GM18868 (cell line): ENCODE data around the gene LRRC25.

ENCODE experiments used
- ATAC-seq: cut with Tn5 transposase; IDR thresholded peaks from one replicate; pipeline ENCODE4 v1.9.1; 2021; ENCODE audit warnings: mild to moderate bottlenecking, moderate library complexity; ENCODE audit not compliant: unreplicated experiment

LRRC25 gene

DNA sequence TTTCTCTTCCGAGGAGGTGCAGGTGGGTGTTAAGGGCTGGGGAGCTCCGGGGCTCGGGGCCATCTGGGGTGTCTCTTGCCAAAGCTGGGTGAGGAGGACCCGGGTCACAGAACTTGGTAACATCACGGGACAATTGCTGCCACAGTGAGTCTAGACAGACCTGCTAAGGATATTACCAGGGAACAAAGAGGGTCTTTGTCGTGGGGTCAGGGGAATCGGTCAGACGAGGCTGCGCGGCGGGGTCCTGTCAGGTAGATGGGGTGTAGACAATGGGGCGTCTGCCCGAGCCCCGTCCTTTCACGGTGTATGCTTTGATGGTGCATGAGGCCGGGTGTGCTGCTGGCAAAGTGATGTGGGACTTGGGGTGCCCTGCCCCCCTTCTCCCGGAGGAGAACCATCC, 49.3 kb downstream of the LRRC25 start:
- ATAC-seq, result no peak

DNA sequence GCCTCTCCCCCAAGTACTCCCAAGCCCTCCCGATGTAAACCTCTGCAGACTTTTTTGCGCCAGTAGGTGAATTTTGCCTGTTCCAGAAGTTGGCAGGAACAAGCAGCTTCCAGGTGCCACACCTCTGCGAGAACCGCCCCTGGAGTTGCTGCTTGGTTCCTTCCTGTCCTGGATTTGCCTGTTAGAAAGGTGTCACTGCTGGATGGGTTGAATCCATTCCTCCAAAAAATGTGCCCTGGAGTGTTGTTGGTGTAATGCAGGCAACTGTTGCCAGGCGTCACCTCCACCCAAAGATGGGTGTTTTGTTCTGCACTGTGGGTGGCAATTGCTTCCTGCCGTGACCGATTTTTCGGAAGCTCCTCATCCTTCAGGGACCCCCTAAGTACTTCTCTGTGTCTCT, 51.3 kb downstream of the LRRC25 start:
- no peak for ATAC-seq

DNA sequence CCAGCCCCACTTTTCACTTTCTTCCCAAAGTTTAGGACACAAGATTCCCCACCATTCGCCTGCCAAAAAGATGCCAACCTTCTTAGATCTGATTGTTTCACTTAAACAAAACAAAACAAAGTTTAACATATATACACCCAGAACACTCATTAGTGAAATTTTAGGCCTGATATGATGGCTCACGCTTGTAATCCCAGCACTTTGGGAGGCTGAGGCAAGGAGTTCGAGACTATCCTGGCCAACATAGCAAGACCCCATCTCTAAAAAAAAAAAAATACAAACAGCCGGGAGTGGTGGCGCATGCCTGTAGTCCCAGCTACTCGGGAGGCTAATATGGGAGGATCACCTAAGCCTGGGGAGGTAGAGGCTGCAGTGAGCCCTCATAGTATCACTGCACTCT, 52.1 kb downstream of the LRRC25 start:
- ATAC-seq, result no peak

DNA sequence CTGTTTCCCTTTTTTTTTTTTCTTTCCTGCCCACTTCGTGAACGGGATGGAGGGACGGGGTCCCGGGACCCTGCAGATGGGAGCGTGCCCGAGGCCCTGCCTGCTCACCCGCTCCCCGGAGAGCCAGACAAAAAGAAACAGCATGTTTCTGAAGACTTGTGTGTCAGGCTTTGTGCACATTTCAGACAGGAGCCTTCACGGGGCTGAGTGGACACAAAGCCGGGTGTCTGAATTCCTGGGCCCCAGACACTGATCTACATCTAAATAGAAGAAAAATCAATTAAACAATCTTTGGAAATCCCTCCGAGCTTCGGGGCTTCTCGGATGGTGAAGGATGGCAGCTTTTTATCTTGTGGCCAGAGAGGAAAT, 52.9 kb downstream of the LRRC25 start:
- no peak for ATAC-seq

DNA sequence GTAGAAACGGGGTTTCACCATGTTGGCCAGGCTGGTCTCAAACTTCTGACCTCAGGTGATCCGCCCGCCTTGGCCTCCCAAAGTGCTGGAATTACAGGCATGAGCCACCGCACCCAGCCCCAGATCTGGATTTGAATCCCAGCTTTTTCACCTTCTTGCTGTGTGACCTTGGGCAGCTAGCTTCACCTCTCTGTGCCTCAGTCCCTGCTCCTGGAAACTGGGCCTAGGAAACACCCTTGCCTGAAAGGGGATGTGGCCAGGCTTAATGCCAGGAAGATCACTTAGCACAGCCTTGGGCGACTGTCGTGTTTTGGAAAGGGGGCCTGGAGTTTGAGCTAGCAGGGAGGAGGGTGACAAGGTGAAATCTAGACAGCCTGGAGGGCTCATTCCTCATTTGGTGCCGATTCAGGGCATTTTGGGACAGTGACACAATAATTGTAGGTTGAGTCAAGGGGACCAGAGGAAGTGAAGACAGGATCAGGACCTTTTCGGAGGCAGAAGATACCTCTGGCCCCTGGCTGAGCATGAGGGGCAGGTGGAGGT, 55.3 kb downstream of the LRRC25 start:
- no peak for ATAC-seq
